GDM1 (cell line): ENCODE results near the gene THOC6.
"Not testable (repeated sequence)": the region's sequence is repeated elsewhere in the genome, so short reads cannot be mapped to it uniquely, and the experiment has no call there.

Experiments used
- DNase-seq: peaks from one replicate; lab custom pipeline; 2025; lab: John Stamatoyannopoulos, UW

The THOC6 gene

DNA sequence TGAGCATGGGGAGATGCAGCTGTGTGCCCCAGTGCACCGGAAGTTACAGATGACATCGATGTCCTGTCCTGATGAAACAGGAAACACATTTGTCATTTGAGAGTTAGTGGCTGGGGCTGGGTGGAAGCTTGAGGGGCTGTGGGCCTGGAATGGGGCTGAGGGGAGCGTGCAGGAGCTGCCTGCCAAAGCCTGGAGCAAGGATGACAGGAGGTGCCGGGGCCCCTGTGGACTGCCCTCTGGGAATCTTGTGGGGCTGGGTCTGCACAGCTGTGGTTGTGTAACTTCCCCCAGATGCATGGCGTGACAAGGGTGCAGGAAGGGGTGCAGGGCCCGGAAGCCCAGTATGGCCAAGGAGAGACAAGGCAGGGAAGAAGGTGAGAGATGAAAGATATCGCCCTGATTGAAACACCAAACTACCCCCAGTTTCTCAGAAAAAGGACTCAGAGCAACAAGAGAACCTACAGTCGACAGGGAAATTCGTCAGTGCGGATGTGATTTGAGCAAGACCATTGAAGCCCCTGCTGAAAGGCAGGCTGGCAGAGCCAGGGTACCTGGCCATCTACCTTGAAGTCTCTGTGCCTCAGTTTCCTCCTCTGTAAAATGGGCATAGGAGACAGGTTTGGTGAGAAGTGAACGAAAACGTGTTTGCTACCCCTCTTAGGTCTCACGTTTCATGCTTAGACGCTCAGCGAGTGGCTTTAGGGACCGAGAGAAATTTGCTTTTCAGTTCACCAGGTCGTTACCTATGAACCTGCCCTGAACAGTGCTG, 31.3 kb downstream of the THOC6 start:
- DNase-seq: no peak

GRCh38 chr16:3055734-3056115, 31.9 kb downstream of the THOC6 start:
- DNase-seq: not testable (repeated sequence)

GRCh38 chr16:3056336-3057180, 32.7 kb downstream of the THOC6 start:
- no peak for DNase-seq

GRCh38 chr16:3057181-3058138, 33.6 kb downstream of the THOC6 start:
- DNase-seq: no peak

GRCh38 chr16:3058139-3059030, 34.5 kb downstream of the THOC6 start:
- no peak for DNase-seq

GRCh38 chr16:3059041-3059722, 35.3 kb downstream of the THOC6 start:
- DNase-seq: peak; percentile 81

- DNase-seq: no peak
These were observed 35.9 kb downstream of the THOC6 start for GRCh38 chr16:3059723-3060242.

DNA sequence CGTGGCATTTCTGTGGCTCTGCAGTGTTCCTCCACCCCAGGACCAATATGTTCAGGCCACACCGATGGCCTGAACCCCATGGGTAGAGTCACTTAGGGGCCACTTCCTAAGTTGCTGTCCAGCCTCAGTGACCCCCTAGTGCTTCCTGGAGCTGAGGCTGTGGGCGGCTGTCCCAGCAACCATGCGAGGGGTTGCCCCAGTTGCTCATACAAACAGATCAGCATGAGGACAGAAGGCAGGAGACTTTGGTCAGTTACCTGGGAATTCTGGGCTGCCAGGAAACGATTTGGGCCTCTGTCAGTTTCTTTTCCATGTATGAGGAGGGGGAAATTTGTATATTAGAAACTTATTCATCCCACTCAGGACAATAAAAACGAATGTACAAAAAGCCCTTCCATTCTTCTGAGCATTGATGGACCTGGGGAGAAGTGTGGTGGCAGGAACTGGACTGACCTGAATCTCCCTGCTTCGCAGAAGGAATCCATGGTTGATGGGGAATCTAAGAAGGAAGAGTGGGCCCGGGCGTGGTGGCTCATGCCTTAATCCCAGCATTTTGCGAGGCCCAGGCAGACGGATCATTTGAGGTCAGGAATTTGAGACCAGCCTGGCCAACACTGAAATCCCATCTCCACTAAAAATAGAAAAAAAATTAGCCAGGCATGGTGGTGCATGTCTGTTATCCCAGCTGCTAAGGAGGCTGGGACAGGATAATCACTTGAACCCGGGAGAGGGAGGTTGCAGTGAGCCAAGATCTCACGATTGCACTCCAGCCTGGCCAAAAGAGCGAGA, 36.7 kb downstream of the THOC6 start:
- DNase-seq: no peak

GRCh38 chr16:3062553-3062952, 38.7 kb downstream of the THOC6 start:
- no peak for DNase-seq

DNA sequence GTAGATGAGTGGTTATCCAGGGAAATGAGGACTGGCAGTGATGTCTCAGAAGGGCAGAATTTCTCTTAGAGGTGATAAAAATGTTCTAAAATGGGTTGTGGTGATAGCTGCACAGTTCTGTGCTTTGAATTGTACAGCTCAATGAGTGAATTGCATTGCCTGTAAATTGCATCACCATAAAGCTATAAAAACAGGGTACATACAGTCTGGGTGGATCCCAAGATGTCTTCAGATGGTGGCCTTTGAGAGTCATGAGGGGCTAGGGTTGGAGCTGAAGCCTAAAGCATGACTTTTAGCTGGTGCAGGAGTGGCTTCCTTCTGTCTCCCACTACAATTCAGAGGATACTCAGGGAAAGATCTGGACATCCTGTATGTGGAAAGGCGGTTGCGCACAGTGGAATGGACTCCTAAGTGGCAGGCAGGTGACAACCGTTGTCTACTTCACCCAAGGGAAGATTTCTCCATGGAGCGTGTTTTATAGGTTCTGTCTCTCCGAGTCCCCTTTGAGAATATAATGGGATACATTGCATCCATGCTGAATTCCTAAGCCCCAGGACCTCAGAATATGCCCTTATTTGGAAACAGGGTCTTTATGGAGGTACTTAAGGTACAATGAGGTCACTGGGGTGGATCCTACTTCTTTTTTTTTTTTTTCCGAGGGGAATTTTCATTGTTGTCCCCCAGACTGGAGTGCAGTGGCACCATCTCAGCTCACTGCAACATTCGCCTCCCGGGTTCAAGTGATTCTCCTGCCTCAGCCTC, 40.0 kb downstream of the THOC6 start:
- DNase-seq: no peak

GRCh38 chr16:3065069-3065741, 41.4 kb downstream of the THOC6 start, which contains the start of gene IL32:
TSS of gene IL32 (plus strand) at chr16:3065640. CDS start at chr16:3065812, 172 bp downstream.
- DNase-seq: no peak

GRCh38 chr16:3065742-3066439, 42.1 kb downstream of the THOC6 start:
- no peak for DNase-seq

GRCh38 chr16:3066440-3066748, 42.6 kb downstream of the THOC6 start:
- DNase-seq: no peak

DNA sequence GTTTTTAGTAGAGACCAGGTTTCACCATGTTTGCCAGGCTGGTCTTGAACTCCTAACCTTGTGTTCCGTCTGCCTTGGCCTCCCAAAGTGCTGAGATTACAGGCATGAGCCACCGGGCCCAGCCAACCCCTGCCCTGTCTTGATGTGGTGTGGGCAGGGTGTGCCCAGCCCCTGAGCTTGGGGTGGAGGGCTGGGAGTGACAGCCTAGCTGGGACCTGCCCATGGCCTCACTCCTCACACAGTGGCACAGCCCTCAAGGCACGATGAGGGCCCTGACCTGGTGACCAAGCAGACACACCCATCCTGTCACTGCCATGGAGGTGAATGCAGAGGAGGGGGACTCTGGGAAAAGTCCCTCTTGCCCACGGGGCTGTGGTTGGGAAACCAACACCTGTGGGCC, 44.7 kb downstream of the THOC6 start:
- no peak for DNase-seq

GRCh38 chr16:3069146-3069545, 45.3 kb downstream of the THOC6 start:
- not testable (repeated sequence) for DNase-seq

GRCh38 chr16:3070608-3071111, 46.8 kb downstream of the THOC6 start:
- no peak for DNase-seq

DNA sequence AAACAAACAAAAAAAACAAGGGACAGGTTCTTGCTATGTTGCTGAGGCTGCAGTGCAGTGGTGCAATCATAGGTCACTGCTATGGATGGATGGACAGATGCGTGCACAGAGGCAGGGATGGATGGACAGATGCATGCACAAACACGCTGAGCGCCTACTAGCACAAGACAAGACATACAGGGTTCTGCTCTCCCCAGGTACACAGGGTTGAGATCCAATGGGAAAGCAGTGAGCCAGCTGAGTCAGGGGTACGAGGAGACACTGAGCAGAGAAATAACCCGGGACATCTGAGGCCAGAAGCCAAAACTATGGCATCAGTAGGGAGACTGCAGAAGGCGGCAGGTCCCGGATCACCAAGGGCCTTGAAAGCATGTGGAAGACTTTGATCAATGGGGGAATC, 47.8 kb downstream of the THOC6 start:
- DNase-seq: no peak
